ENCODE results near the gene FOSL2.
A peak's percentile ranks its signal among the peaks of the same experiment; 100 is the strongest.
"Not testable (repeated sequence)": the region's sequence is repeated elsewhere in the genome, so short reads cannot be mapped to it uniquely, and the experiment has no call there.

FOSL2 gene

DNA sequence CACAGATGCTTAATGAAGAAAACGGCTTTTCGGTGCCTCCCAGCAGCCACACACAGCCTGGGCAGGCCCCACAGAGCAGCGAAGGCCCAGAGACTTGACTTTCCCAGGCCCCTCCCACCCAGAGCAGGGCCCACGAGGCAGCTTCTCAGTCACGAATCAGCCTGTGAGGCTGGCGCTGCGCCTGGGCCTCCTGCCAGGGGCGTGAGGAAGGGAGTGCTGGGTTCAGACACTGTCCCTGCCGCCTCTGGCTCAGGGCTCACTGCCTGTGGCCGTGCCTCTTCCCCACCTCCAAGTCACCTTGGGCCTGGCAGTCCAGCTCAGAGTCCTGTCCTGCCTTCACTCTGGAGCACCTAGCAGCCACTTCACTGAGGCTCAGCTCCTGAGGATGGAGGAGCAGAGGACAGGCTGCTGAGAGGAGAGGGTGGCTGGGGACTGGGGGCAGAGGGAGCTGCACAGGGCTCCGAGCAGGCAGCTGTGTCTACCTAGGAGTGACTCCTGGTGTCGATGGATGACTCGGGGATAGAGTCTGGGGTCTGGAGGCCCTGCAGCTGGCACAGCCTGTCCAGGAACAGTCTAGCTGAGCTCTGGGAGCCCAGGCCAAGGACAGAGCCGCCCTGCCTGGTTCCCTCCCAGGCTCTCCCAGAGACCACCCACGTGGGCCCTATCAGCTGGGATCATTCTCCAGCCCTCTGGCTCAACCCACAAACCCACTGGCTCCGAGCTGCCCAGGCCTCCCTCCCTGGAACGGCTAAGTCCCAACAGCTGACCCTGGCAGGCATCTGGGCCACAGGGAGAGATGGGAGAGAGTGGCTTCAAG lies 36.4 kb upstream of the FOSL2 start:
- peak; percentile 53 for DNase-seq

DNA sequence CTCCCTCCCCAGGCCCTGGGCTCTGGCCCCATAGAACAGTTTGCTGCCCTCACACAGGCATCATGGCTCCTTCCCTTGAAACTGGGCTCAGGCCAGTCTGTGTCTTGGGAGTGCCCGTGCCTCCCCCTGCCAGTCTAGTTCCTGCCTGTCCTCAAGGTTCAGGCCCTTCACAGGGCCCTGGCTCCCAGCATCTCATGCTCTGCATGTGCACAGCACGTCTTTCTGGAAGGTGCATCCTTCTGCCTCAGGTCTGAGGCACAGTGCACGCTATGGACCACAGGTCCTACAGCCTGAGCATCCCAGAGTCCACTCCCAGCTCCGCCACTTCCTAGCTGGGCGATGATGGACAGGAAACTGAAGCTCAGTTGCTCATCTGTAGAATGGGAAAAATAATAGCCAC lies 35.6 kb upstream of the FOSL2 start:
- no peak for DNase-seq

DNA sequence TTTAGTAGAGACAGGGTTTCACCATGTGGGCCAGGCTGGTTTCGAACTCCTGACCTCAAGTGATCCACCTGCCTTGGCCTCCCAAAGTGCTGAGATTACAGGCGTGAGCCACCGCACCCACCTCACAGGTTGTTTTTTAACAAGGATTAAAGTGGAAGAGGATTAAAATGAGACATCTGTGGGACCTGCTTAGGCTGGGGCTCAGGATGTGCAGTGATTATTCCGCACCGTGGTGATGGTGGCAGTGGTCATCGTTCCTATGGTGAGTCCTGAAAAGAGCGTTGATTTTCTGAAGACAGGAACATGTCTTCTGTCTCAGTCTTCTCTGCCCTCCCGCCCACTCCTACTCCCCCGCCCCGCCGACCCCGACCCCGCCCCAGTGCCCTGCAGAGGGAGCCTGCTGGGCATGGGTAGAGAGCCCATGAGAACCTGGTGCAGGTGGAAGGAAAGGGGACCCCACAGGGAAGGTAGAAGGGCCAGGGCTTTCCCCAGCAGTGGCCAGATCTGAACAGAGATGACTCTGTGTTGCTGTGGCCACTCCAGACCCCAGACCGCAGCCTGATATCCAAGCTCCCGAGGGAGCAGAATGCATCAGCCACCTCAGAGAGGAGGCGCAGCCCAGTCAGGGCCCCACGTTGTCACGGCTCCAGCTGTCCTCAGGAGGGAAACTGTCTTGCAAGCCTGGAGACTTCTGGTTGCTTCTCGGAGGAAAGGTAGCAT lies 34.5 kb upstream of the FOSL2 start:
- DNase-seq = no peak

GRCh38 chr2:28358668-28359201 lies 33.9 kb upstream of the FOSL2 start:
- DNase-seq = no peak

DNA sequence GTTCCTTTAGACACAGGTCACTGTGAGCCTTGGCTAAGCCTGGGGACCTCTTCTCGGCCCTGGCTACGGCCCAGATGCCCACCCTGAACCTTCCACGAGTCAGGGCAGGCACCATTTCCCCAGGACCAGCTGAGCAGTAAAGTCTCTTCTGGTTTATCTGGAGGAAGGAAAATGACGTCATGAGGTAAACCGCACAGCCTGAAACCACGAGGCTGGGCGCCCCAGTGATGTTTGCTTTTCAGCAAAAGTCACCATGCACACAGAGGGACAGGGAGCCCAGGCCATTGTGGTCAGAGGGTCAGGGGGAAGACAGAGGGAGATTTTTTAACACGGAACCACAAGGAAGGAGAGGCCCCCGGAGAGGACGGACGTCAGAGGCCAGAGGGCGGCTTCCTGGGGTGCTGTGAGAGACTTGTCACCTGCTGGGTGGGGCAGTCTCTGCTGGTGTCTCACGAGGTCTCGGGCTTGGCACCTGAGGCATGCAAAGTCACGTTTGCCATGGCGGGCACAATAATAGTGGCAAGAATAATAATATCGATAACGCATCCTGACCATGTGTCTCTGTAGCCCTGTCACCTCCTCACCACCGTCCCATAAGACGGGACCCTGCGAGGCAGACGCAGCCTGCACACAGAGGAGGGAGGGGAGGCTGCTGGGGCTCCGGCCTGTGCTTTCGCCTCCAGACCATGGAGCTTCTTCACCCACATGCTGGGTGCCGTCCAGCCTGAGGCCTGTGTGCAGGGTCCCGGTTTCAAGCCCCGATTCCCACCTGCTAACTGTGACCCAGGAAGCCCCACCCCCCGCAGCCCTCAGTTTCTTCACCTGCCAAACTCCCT lies 33.2 kb upstream of the FOSL2 start:
- DNase-seq = no peak

- no peak for DNase-seq
Measured at GRCh38 chr2:28360058-28360717, 32.5 kb upstream of the FOSL2 start.

DNA sequence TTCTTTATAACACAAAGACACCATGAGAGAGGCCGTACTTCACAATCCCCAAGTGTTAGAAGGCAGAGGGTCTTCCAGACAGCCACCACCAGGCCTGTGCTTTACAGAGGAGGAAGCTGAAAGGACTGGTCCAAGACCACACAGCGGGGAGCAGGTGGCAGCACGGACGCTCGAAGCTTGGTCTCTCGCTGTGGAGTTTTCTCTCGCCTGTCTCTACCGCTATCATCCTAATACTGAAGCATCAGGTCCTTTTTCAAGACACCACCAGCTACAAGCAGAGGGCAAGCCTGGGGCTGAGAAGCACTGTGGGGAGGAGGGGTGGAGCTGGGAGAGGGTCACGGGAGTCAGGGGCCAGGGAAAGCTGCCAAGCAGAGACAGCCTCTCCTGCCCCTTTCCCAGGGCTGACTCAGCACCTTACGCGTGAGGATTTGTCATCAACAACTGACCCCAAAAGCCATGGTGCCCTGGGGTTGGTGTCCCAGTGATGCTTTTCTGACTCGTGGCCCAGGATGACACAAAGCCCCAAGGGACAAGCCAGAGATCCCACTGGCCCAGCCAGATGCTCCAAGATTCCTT lies 31.9 kb upstream of the FOSL2 start:
- DNase-seq = no peak

DNA sequence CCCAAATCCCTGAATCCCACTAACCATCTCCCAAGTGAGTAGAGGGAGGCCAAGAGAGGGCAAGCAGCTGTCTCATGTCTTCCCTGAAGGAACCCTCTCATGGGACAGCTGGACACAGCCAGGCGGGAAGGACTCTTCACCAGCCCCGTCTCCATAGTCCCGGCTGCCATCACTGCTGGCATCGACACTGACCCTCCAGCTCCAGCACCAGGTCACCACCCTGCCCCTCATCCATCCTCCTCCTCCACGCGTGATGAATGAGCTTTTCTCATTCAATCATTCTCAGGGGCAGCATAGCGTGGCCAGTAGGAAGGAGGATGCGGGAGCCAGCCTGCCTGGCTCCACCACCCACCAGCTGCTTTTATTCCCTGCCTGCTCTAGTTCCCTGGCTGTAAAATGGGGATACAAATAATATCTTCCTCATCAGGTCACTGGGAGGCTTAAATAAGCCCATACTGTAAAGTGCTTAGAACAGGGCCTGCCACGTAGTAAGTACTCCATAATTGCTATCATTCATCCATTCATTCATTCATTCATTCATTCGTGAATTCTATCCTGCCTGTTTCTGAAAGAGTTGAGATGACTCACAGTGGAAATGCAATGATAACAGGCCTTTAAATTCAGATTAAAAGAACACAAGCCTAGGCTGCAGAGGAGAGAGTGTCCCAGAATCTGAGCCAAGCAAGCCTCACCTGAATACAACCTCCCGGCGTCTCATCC lies 30.5 kb upstream of the FOSL2 start:
- no peak for DNase-seq

DNA sequence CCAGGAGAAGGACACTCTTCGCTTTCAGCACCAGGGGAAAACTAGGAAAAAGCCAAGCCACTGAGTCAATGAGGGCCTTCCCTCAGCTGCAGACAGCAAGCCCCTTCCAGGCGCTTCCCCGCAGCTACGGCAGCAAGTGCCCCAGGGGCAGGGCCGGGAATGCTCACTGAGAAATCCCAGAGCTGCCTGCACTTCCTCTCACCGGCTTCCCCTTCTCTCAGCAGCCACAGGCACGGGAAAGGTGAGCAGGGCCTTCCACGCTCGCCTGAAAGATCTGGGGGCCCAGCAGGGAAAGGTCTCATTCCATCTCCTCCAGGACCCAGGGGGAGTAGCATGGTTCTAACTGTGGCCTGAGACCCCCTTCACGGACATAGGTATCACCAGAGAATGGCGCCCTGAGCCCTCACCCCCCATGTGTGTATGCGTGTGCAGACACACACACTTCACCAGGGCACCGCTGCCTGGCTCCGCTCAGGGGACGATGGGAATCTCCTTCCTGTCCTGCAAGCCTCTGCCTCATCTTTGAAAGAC lies 29.6 kb upstream of the FOSL2 start:
- DNase-seq = no peak

- no peak for DNase-seq
Measured at GRCh38 chr2:28363686-28364280, 28.9 kb upstream of the FOSL2 start.

DNA sequence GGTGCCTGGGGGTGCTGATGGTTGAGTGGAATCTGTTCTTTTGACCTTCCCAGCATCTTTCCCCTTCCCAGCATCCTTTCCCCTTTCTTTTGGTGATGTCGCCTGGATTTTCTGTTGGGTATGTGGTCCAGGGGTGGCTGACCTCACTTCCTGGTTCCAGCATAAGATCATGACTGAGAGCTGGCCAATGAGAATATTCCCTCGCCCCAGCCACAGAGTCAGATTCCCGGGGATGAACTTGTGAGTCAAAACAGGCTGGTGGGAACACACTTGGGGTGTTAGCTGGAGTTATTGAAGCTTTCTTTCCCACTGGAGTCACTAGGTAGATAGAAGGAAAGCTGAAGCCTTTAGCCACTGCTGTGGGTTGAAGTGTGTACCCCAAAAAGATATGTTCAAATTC lies 28.0 kb upstream of the FOSL2 start:
- DNase-seq = no peak

GRCh38 chr2:28365158-28365557 lies 27.5 kb upstream of the FOSL2 start:
- DNase-seq = peak; percentile 31

GRCh38 chr2:28366149-28366495 lies 26.5 kb upstream of the FOSL2 start:
- no peak for DNase-seq

GRCh38 chr2:28366496-28367282 lies 26.0 kb upstream of the FOSL2 start:
- DNase-seq = no peak

- no peak for DNase-seq
Measured at GRCh38 chr2:28367667-28368356, 24.8 kb upstream of the FOSL2 start.

DNA sequence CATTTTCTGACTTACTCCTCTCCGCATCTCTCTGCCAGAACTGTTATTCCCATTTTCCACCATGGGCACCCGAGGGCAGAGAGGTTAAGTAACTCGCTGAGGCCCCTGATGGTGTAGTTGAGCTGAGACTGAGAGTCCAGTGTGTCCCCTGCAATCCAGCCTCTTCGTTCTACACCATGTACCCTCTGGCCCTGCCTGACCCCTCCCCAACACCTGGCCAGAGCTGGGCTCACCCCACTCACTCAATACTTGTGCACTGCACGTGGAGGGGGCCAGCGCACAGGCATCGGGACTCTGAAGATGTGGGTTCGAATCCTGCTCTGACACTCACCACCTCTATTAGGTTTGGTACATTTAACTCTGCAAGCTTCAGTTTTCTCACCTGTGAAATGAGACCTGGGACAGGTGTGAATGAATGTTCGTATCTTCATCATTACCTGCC lies 24.3 kb upstream of the FOSL2 start:
- no peak for DNase-seq

- no peak for DNase-seq
Measured at GRCh38 chr2:28369358-28369757, 23.3 kb upstream of the FOSL2 start.

DNA sequence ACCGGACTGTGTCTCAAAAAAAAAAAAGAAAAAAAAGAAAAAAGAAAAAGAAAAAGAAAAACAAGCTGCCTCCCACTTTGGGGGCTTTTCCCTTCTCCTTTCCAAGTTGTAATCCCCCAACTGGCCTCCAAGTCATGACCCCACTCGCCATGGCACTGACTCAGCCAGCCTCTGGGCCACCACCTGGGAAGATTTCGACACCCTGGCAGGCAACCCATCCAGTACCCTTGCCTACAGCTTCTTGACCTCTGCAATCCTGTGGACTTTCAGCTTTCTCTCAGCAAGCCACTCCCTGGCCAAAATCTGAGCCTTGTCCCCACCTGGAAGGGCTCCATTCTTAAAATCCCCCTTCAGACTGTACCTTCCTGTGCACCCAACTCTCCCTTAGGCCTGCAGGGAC lies 22.3 kb upstream of the FOSL2 start:
- no peak for DNase-seq

DNA sequence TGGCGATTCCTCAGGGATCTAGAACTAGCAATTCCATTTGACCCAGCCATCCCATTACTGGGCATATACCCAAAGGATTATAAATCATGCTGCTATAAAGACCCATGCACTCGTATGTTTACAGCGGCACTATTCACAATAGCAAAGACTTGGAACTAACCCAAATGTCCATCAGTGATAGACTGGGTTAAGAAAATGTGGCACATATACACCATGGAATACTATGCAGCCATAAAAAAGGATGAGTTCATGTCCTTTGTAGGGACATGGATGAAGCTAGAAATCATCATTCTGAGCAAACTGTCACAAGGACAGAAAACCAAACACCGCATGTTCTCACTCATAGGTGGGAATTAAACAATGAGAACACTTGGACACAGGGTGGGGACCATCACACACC lies 20.9 kb upstream of the FOSL2 start:
- not testable (repeated sequence) for DNase-seq
